ENCODE measurements around the gene RAD51B.

RAD51B gene

GRCh38 chr14:68079941-68080697 is 260.5 kb downstream of the RAD51B start:
- TF ChIP-seq CTCF (IDR thresholded peaks at IDR 0.05; ENCODE audit: low read depth, low read length, missing control alignments), result no peak
- H3K4me3 ChIP-seq (ENCODE audit: low read depth, low read length), result no peak overlapping the region
- DNase-seq (ENCODE audit: low read depth), result no peak

GRCh38 chr14:68081489-68081888 is 261.9 kb downstream of the RAD51B start:
- TF ChIP-seq CTCF (IDR thresholded peaks at IDR 0.05; ENCODE audit: low read depth, low read length, missing control alignments), result no peak
- H3K4me3 ChIP-seq (ENCODE audit: low read depth, low read length), result no peak overlapping the region
- DNase-seq (ENCODE audit: low read depth), result no peak

- no peak for TF ChIP-seq CTCF (IDR thresholded peaks at IDR 0.05; ENCODE audit: low read depth, low read length, missing control alignments)
- H3K4me3 ChIP-seq (ENCODE audit: low read depth, low read length), result no peak overlapping the region
- DNase-seq (ENCODE audit: low read depth), result no peak
Observed at GRCh38 chr14:68082698-68083291, 263.2 kb downstream of the RAD51B start.

GRCh38 chr14:68084256-68084655 is 264.7 kb downstream of the RAD51B start:
- H3K4me3 ChIP-seq (ENCODE audit: low read depth, low read length), result no peak overlapping the region
- DNase-seq (ENCODE audit: low read depth), result no peak
- peak; percentile 22 for TF ChIP-seq CTCF (IDR thresholded peaks at IDR 0.05; ENCODE audit: low read depth, low read length, missing control alignments)

- no peak for TF ChIP-seq CTCF (IDR thresholded peaks at IDR 0.05; ENCODE audit: low read depth, low read length, missing control alignments)
- DNase-seq (ENCODE audit: low read depth), result no peak
- H3K4me3 ChIP-seq (ENCODE audit: low read depth, low read length), result no peak overlapping the region
Observed at GRCh38 chr14:68085742-68086141, 266.2 kb downstream of the RAD51B start.

GRCh38 chr14:68088451-68088854 is 268.9 kb downstream of the RAD51B start:
- TF ChIP-seq CTCF (IDR thresholded peaks at IDR 0.05; ENCODE audit: low read depth, low read length, missing control alignments), result no peak
- DNase-seq (ENCODE audit: low read depth), result no peak
- no peak overlapping the region for H3K4me3 ChIP-seq (ENCODE audit: low read depth, low read length)
